ENCODE results near the gene ZFAND6.

ZFAND6 gene

GRCh38 chr15:80052597-80053304 lies 6.7 kb upstream of the ZFAND6 start:
- DNase-seq (ENCODE audit: low spot score) = no peak

GRCh38 chr15:80055933-80056332 lies 3.5 kb upstream of the ZFAND6 start:
- DNase-seq (ENCODE audit: low spot score) = no peak

GRCh38 chr15:80058044-80058443 lies 1.4 kb upstream of the ZFAND6 start:
- DNase-seq (ENCODE audit: low spot score) = no peak

- DNase-seq (ENCODE audit: low spot score) = no peak
Measured at GRCh38 chr15:80059786-80060355, 395 bp downstream of the ZFAND6 start.

- DNase-seq (ENCODE audit: low spot score) = peak; percentile 33
Measured at GRCh38 chr15:80060356-80061006, 1.0 kb downstream of the ZFAND6 start.

- DNase-seq (ENCODE audit: low spot score) = no peak
Measured at GRCh38 chr15:80061582-80061981, 2.1 kb downstream of the ZFAND6 start.

- no peak for DNase-seq (ENCODE audit: low spot score)
Measured at GRCh38 chr15:80066912-80067311, 7.4 kb downstream of the ZFAND6 start.

- DNase-seq (ENCODE audit: low spot score) = no peak
Measured at GRCh38 chr15:80068578-80068977, 9.1 kb downstream of the ZFAND6 start.

GRCh38 chr15:80070840-80071239 lies 11.4 kb downstream of the ZFAND6 start:
- peak; percentile 36 for DNase-seq (ENCODE audit: low spot score)

- DNase-seq (ENCODE audit: low spot score) = no peak
Measured at GRCh38 chr15:80071652-80072051, 12.2 kb downstream of the ZFAND6 start.

GRCh38 chr15:80072285-80072994 lies 13.0 kb downstream of the ZFAND6 start:
- peak; percentile 68 for DNase-seq (ENCODE audit: low spot score)

- no peak for DNase-seq (ENCODE audit: low spot score)
Measured at GRCh38 chr15:80073197-80073596, 13.7 kb downstream of the ZFAND6 start.

- DNase-seq (ENCODE audit: low spot score) = no peak
Measured at GRCh38 chr15:80076321-80077318, 17.1 kb downstream of the ZFAND6 start.

- no peak for DNase-seq (ENCODE audit: low spot score)
Measured at GRCh38 chr15:80081390-80081789, 21.9 kb downstream of the ZFAND6 start.

GRCh38 chr15:80087104-80087503 lies 27.6 kb downstream of the ZFAND6 start:
- no peak for DNase-seq (ENCODE audit: low spot score)

GRCh38 chr15:80090041-80090440 lies 30.6 kb downstream of the ZFAND6 start:
- DNase-seq (ENCODE audit: low spot score) = no peak

GRCh38 chr15:80090879-80091503 lies 31.5 kb downstream of the ZFAND6 start:
- no peak for DNase-seq (ENCODE audit: low spot score)

GRCh38 chr15:80093854-80094418 lies 34.5 kb downstream of the ZFAND6 start:
- DNase-seq (ENCODE audit: low spot score) = no peak

- no peak for DNase-seq (ENCODE audit: low spot score)
Measured at GRCh38 chr15:80095511-80095910, 36.0 kb downstream of the ZFAND6 start.

GRCh38 chr15:80095969-80096368 lies 36.5 kb downstream of the ZFAND6 start:
- no peak for DNase-seq (ENCODE audit: low spot score)

GRCh38 chr15:80098341-80098740 lies 38.9 kb downstream of the ZFAND6 start:
- DNase-seq (ENCODE audit: low spot score) = no peak
